HepG2 (cell line): ENCODE measurements around the gene FJX1. TPM values are rescaled to one million over a fixed set of nuclear protein-coding genes. Genes with fewer than 3 reads are reported as not detected.

Experiments used
- ATAC-seq: fragments of 200-7000 bp; cut with Tn5 transposase; 3 replicates; pipeline ENCODE4 v1.9.1; 2020; ENCODE audit warnings: mild to moderate bottlenecking, moderate library complexity
- BruUV-seq: library from RNA; stranded (reverse); fragments of 400-500 nt; replicated peaks from 2 replicates; lab custom pipeline; 2021; lab: Mats Ljungman, UMichigan
- CTCF ChIA-PET: fragments of 300-600 bp; formaldehyde crosslinking; extraction: SDS; loops from one replicate; lab custom pipeline; 2021; ENCODE audit warnings: low total read pairs, inconsistent platforms, low intra/inter-chr PET ratio; lab: Yijun Ruan, JAX
- POLR2A ChIA-PET: fragments of 350-600 bp; sonication (Branson Sonifier 250); formaldehyde crosslinking; loops from one replicate; lab custom pipeline; 2020; ENCODE audit warnings: antibody characterized with exemption, inconsistent platforms; lab: Yijun Ruan, JAX
- DNase-seq: peaks from one replicate; pipeline ENCODE4 v3.0.0-alpha.2; 2015; ENCODE audit warnings: low spot score
- FAIRE-seq: peaks from 3 replicates; lab custom pipeline; 2011; peaks lifted over from hg19 to GRCh38; lab: Jason Lieb, UNC
- H2AFZ ChIP-seq: one replicate; pipeline ENCODE4 v1.6.1; 2011; ENCODE audit warnings: low read length, inconsistent platforms
- H3K27ac ChIP-seq: fragments of 300-600 bp; 3 replicates; pipeline ENCODE4 v1.8.0; 2011; ENCODE audit warnings: mixed run types, mild to moderate bottlenecking, mixed read lengths, low read length, inconsistent platforms; ENCODE audit not compliant: insufficient read depth; ENCODE audit errors: extremely low read length
- H3K27me3 ChIP-seq, 2 experiments: fragments of 200-600 bp in 1 of 2; 2 replicates in 1 of 2; 3 replicates in 1 of 2; pipeline versions ENCODE4 v1.6.0 to v1.8.0; 2011; ENCODE audit warnings: low read length in 2 of 2, mild to moderate bottlenecking in 2 of 2, moderate library complexity in 2 of 2, inconsistent platforms in 1 of 2; ENCODE audit not compliant: insufficient read depth in 2 of 2, control insufficient read depth in 1 of 2
- H3K36me3 ChIP-seq, 2 experiments: fragments of 200-600 bp in 1 of 2; replicated peaks in 1 of 2; 2 replicates in 1 of 2; 3 replicates in 1 of 2; pipeline versions ENCODE4 v1.5.1 to v1.8.0; 2011; ENCODE audit warnings: low read length in 2 of 2, inconsistent platforms in 1 of 2; ENCODE audit not compliant: insufficient read depth in 2 of 2, control insufficient read depth in 1 of 2
- H3K4me1 ChIP-seq: 2 replicates; pipeline ENCODE4 v1.5.1; 2012; ENCODE audit warnings: low read length, inconsistent platforms; ENCODE audit not compliant: insufficient read depth
- H3K4me2 ChIP-seq: 2 replicates; pipeline ENCODE4 v1.6.0; 2011; ENCODE audit warnings: low read depth, low read length, inconsistent platforms
- H3K4me3 ChIP-seq, 3 experiments: fragments of 200-600 bp in 1 of 3; sonication (generic), shearing (Covaris generic) in 1 of 3; replicated peaks in 1 of 3; 2 replicates each; pipeline ENCODE4 v1.5.1; 2011 to 2016; ENCODE audit warnings: low read length in 3 of 3, inconsistent platforms in 2 of 3, low read depth in 2 of 3, mild to moderate bottlenecking in 2 of 3, control low read depth in 1 of 3, mixed read lengths in 1 of 3; ENCODE audit not compliant: insufficient read depth in 1 of 3
- H3K79me2 ChIP-seq: one replicate; pipeline ENCODE4 v1.6.1; 2011; ENCODE audit warnings: low read length, inconsistent platforms; ENCODE audit not compliant: insufficient read depth
- H3K9ac ChIP-seq: 2 replicates; pipeline ENCODE4 v1.6.0; 2011; ENCODE audit warnings: mild to moderate bottlenecking, low read depth, low read length, inconsistent platforms; ENCODE audit not compliant: insufficient read depth
- H3K9me3 ChIP-seq: 2 replicates; pipeline ENCODE4 v1.5.1; 2012; ENCODE audit warnings: mild to moderate bottlenecking, low read length
- H4K20me1 ChIP-seq: 2 replicates; pipeline ENCODE4 v1.6.0; 2011; ENCODE audit warnings: inconsistent platforms, mild to moderate bottlenecking, low read length, moderate library complexity; ENCODE audit not compliant: insufficient read depth
- ARNT2 ChIP-seq: sonication (generic); formaldehyde crosslinking; IDR thresholded peaks from 2 replicates; pipeline ENCODE4 v1.8.0; 2022; ENCODE audit warnings: mild to moderate bottlenecking, low read depth, missing genetic modification reagents, moderate library complexity
- ETS1 ChIP-seq: sonication (generic); formaldehyde crosslinking; IDR thresholded peaks from 2 replicates; pipeline ENCODE4 v1.4.0; 2020; ENCODE audit warnings: missing genetic modification reagents
- HNRNPL ChIP-seq: fragments of 200-400 bp; formaldehyde crosslinking; IDR thresholded peaks from 2 replicates; pipeline ENCODE4 v1.6.1; 2017; ENCODE audit warnings: mild to moderate bottlenecking, low read depth, low read length
- ISL2 ChIP-seq: sonication (generic); formaldehyde crosslinking; IDR thresholded peaks from 2 replicates; pipeline ENCODE4 v1.5.0; 2020; ENCODE audit warnings: missing genetic modification reagents
- KAT7 ChIP-seq: IDR thresholded peaks from 2 replicates; pipeline ENCODE4 v1.6.1; 2018; ENCODE audit warnings: borderline replicate concordance, missing compliant biosample characterization
- KDM3A ChIP-seq: IDR thresholded peaks from 2 replicates; pipeline ENCODE4 v1.6.1; 2018; ENCODE audit warnings: low read depth, missing compliant biosample characterization
- NFYB ChIP-seq: sonication (generic); formaldehyde crosslinking; IDR thresholded peaks from 2 replicates; pipeline ENCODE4 v1.4.0; 2020; ENCODE audit warnings: missing genetic modification reagents
- SIN3A ChIP-seq: IDR thresholded peaks from 2 replicates; pipeline ENCODE4 v1.6.1; 2011; ENCODE audit warnings: low read depth, mild to moderate bottlenecking, control low read depth, low read length, borderline replicate concordance
- TBX2 ChIP-seq: sonication (generic); formaldehyde crosslinking; IDR thresholded peaks from 2 replicates; pipeline ENCODE4 v1.5.0; 2020; ENCODE audit warnings: missing genetic modification reagents, mild to moderate bottlenecking, borderline replicate concordance
- TBX3 ChIP-seq: fragments of 450-650 bp; IDR thresholded peaks from 2 replicates; pipeline ENCODE4 v1.6.1; 2017; ENCODE audit warnings: antibody characterized with exemption, mild to moderate bottlenecking, inconsistent platforms, borderline replicate concordance
- ZBTB4 ChIP-seq: sonication (generic); formaldehyde crosslinking; IDR thresholded peaks from 2 replicates; pipeline ENCODE4 v1.4.0; 2020; ENCODE audit warnings: missing genetic modification reagents, mild to moderate bottlenecking, borderline replicate concordance
- ZBTB49 ChIP-seq: sonication (generic); formaldehyde crosslinking; IDR thresholded peaks from 2 replicates; pipeline ENCODE4 v1.4.0; 2020; ENCODE audit warnings: missing genetic modification reagents, borderline replicate concordance
- ZNF484 ChIP-seq: sonication (generic); formaldehyde crosslinking; IDR thresholded peaks from 2 replicates; pipeline ENCODE4 v1.5.1; 2020; ENCODE audit warnings: mild to moderate bottlenecking, low read depth, missing genetic modification reagents, borderline replicate concordance
- ZNF589 ChIP-seq: sonication (generic); formaldehyde crosslinking; conservative IDR thresholded peaks from 2 replicates; pipeline ENCODE4 v1.8.0; 2022; ENCODE audit warnings: mild to moderate bottlenecking, moderate library complexity, missing genetic modification reagents
- ZNF616 ChIP-seq: sonication (generic); formaldehyde crosslinking; IDR thresholded peaks from 2 replicates; pipeline ENCODE4 v1.5.0; 2020; ENCODE audit warnings: low read depth, mild to moderate bottlenecking, missing genetic modification reagents
- ZNF879 ChIP-seq: sonication (generic); formaldehyde crosslinking; IDR thresholded peaks from 2 replicates; pipeline ENCODE4 v1.8.1; 2023; ENCODE audit warnings: missing genetic modification reagents
- WGBS: methylation state at CpG from one replicate; pipeline ENCODE4 v1.1.6; 2017; ENCODE audit warnings: low lambda C conversion rate; 5-methylcytosine and 5-hydroxymethylcytosine counted together
- in situ Hi-C: cut with HindIII; loops from 2 replicates; pipeline ENCODE4 v1.10.0; 2017; ENCODE audit warnings: low pct_unique_long_range_greater_than_20kb; ENCODE audit not compliant: extremely low pct_ligation_motif_present
- intact Hi-C: fragments of 100-400 bp; cut with micrococcal nuclease; formaldehyde crosslinking; loops from one replicate; pipeline ENCODE4 v1.10.0; 2022; ENCODE audit not compliant: unreplicated experiment
- polyA plus RNA-seq, 8 experiments: library from polyadenylated mRNA; depleted of rRNA in 3 of 8; stranded (reverse) in 7 of 8; unstranded in 1 of 8; fragments of >200 nt; fragmentation: Illumina TruSeq in 4 of 8; extraction: Trizol in 4 of 8; gene quantifications; 2 replicates each; pipeline versions ENCODE4 v1.2.1 to v1.2.3, GENCODE V29; 2011 to 2016; ENCODE audit warnings: low read depth in 4 of 8, missing spikeins in 1 of 8, mixed read lengths in 1 of 8; ENCODE audit not compliant: insufficient read depth in 1 of 8
- total RNA-seq, 5 experiments: library from RNA; depleted of rRNA; stranded (reverse); fragments of >200 nt; fragmentation: Illumina TruSeq; extraction: Trizol; gene quantifications; 2 replicates each; pipeline ENCODE4 v1.2.3, GENCODE V29; 2016; ENCODE audit warnings: low read depth in 1 of 5

Gene FJX1
- total and polyA plus RNA-seq, 2 of the 13 experiments (the other 11 are each of a cell fraction or from before 2014, with no cell fraction given), result 0.40 to 0.82 TPM

GRCh38 chr11:35598254-35599125 is 19.8 kb upstream of the FJX1 start:
- DNase-seq (no peak), FAIRE-seq (no peak), ATAC-seq (no peak)
- no peak overlapping the region for H3K9ac ChIP-seq
- H2AFZ ChIP-seq, result no peak overlapping the region
- H3K4me2 ChIP-seq, result no peak overlapping the region
- H3K79me2 ChIP-seq, result no peaks in the 10 kb centered on the region
- no peaks in the 10 kb centered on the region for H3K4me1 ChIP-seq
- no peak overlapping the region for H3K27ac ChIP-seq
- WGBS, result 2% methylated on average over 3 of the region's 3 CpGs
- in situ Hi-C loops (no loop called here), intact Hi-C loops (no loop called here)
- H3K27me3 ChIP-seq, result peaks cover 0 to 7% of the 10 kb centered on the region in 2 experiments; a peak in 3 of 5 replicates
- POLR2A ChIA-PET, result no interaction called here
- no peaks in the 10 kb centered on the region for H3K36me3 ChIP-seq
- no TSS peak for BruUV-seq
- no peaks in the 10 kb centered on the region for H3K9me3 ChIP-seq
- H3K4me3 ChIP-seq, result no peak overlapping the region
- CTCF ChIA-PET, result no interaction called here
- no peaks in the 10 kb centered on the region for H4K20me1 ChIP-seq
- TF ChIP-seq TBX2, result no peak
- no peak for TF ChIP-seq ZBTB49
- TF ChIP-seq ETS1 (CRISPR knock-in tag), result no peak
- TF ChIP-seq ZNF616, result no peak
- no peak for TF ChIP-seq KAT7 (CRISPR knock-in tag)
- no peak for TF ChIP-seq ZBTB4 (CRISPR knock-in tag)
- no peak for TF ChIP-seq ZNF879 (CRISPR knock-in tag)
- TF ChIP-seq ARNT2 (CRISPR knock-in tag), result no peak
- TF ChIP-seq TBX3, result no peak
- no peak for TF ChIP-seq SIN3A
- TF ChIP-seq ISL2 (CRISPR knock-in tag), result no peak
- TF ChIP-seq HNRNPL, result no peak
- TF ChIP-seq ZNF484 (CRISPR knock-in tag), result no peak
- no peak for TF ChIP-seq ZNF589 (CRISPR knock-in tag)
- TF ChIP-seq NFYB, result no peak
- no peak for TF ChIP-seq KDM3A (CRISPR knock-in tag)
